Measurements from ENCODE around the gene TPRKB. TPM values are rescaled to one million over a fixed set of nuclear protein-coding genes. Genes with fewer than 3 reads are reported as not detected.
"Not testable (repeated sequence)": the region's sequence is repeated elsewhere in the genome, so short reads cannot be mapped to it uniquely, and the experiment has no call there.

Gene TPRKB
- polyA plus RNA-seq, 1 donor: 58.4 TPM

- 94% methylated on average over 5 of the region's 11 CpGs for WGBS (ENCODE audit: insufficient coverage, low lambda C conversion rate)
- peaks cover 23% of the 10 kb centered on the region for H3K36me3 ChIP-seq (ENCODE audit: control insufficient read depth, insufficient read depth, low read length)
- H3K27me3 ChIP-seq (ENCODE audit: control insufficient read depth, insufficient read depth, low read length): no peaks in the 10 kb centered on the region
- H3K4me1 ChIP-seq (ENCODE audit: control insufficient read depth, insufficient read depth, low read length): no peaks in the 10 kb centered on the region
- DNase-seq: no peak
- no peak overlapping the region for H3K27ac ChIP-seq (ENCODE audit: low read length)
- no peaks in the 10 kb centered on the region for H3K9me3 ChIP-seq (ENCODE audit: control insufficient read depth, low read depth, low read length)
- no peak overlapping the region for H3K4me3 ChIP-seq (ENCODE audit: low read length)
Observed at GRCh38 chr2:73746015-73746876, 9.1 kb upstream of the TPRKB start.

- DNase-seq: no peak
- WGBS (ENCODE audit: insufficient coverage, low lambda C conversion rate): 80% methylated on average over 1 of the region's 2 CpGs
Observed at GRCh38 chr2:73740767-73741166, 3.6 kb upstream of the TPRKB start.

GRCh38 chr2:73739101-73739500, 2.0 kb upstream of the TPRKB start:
- H3K27me3 ChIP-seq (ENCODE audit: control insufficient read depth, insufficient read depth, low read length): no peaks in the 10 kb centered on the region
- no peaks in the 10 kb centered on the region for H3K4me1 ChIP-seq (ENCODE audit: control insufficient read depth, insufficient read depth, low read length)
- no peak overlapping the region for H3K4me3 ChIP-seq (ENCODE audit: low read length)
- H3K36me3 ChIP-seq (ENCODE audit: control insufficient read depth, insufficient read depth, low read length): peaks cover 12% of the 10 kb centered on the region
- H3K9me3 ChIP-seq (ENCODE audit: control insufficient read depth, low read depth, low read length): no peaks in the 10 kb centered on the region
- whole genome bisulfite sequencing (ENCODE audit: insufficient coverage, low lambda C conversion rate): no CpG with 5 or more reads among the region's 3 CpGs
- H3K27ac ChIP-seq (ENCODE audit: low read length): no peak overlapping the region
- no peak for DNase-seq

More at GRCh38 chr2:73740767-73741166, 3.6 kb upstream of the TPRKB start:
- Histone ChIP-seq H3K27me3 (ENCODE audit: control insufficient read depth, insufficient read depth, low read length) (no peaks in the 10 kb centered on the region), H3K4me1 (ENCODE audit: control insufficient read depth, insufficient read depth, low read length) (no peaks in the 10 kb centered on the region), H3K4me3 (ENCODE audit: low read length) (no peak overlapping the region), H3K36me3 (ENCODE audit: control insufficient read depth, insufficient read depth, low read length) (peaks cover 7% of the 10 kb centered on the region), H3K27ac (ENCODE audit: low read length) (no peak overlapping the region), H3K9me3 (ENCODE audit: control insufficient read depth, low read depth, low read length) (no peaks in the 10 kb centered on the region)

GRCh38 chr2:73736378-73736777, 767 bp downstream of the TPRKB start:
- 17% methylated on average over 2 of the region's 8 CpGs for WGBS (ENCODE audit: insufficient coverage, low lambda C conversion rate)
- H3K27ac ChIP-seq (ENCODE audit: low read length): peak overlapping the region; percentile 56
- no peaks in the 10 kb centered on the region for H3K27me3 ChIP-seq (ENCODE audit: control insufficient read depth, insufficient read depth, low read length)
- H3K4me1 ChIP-seq (ENCODE audit: control insufficient read depth, insufficient read depth, low read length): no peaks in the 10 kb centered on the region
- H3K9me3 ChIP-seq (ENCODE audit: control insufficient read depth, low read depth, low read length): no peaks in the 10 kb centered on the region
- H3K36me3 ChIP-seq (ENCODE audit: control insufficient read depth, insufficient read depth, low read length): peaks cover 22% of the 10 kb centered on the region
- peak overlapping the region; percentile 79 for H3K4me3 ChIP-seq (ENCODE audit: low read length)
- no peak for DNase-seq

- no peaks in the 10 kb centered on the region for H3K4me1 ChIP-seq (ENCODE audit: control insufficient read depth, insufficient read depth, low read length)
- H3K27ac ChIP-seq (ENCODE audit: low read length): no peak overlapping the region
- H3K27me3 ChIP-seq (ENCODE audit: control insufficient read depth, insufficient read depth, low read length): no peaks in the 10 kb centered on the region
- peaks cover 42% of the 10 kb centered on the region for H3K36me3 ChIP-seq (ENCODE audit: control insufficient read depth, insufficient read depth, low read length)
- no peak for DNase-seq
- no peaks in the 10 kb centered on the region for H3K9me3 ChIP-seq (ENCODE audit: control insufficient read depth, low read depth, low read length)
- H3K4me3 ChIP-seq (ENCODE audit: low read length): no peak overlapping the region
- WGBS (ENCODE audit: insufficient coverage, low lambda C conversion rate): no CpG with 5 or more reads among the region's 4 CpGs
Observed at GRCh38 chr2:73730810-73731209, 6.3 kb downstream of the TPRKB start.

GRCh38 chr2:73728711-73729110, 8.4 kb downstream of the TPRKB start:
- H3K27me3 ChIP-seq (ENCODE audit: control insufficient read depth, insufficient read depth, low read length): no peaks in the 10 kb centered on the region
- H3K9me3 ChIP-seq (ENCODE audit: control insufficient read depth, low read depth, low read length): no peaks in the 10 kb centered on the region
- DNase-seq: no peak
- WGBS (ENCODE audit: insufficient coverage, low lambda C conversion rate): 100% methylated on average over 1 of the region's 4 CpGs
- H3K27ac ChIP-seq (ENCODE audit: low read length): no peak overlapping the region
- H3K4me1 ChIP-seq (ENCODE audit: control insufficient read depth, insufficient read depth, low read length): no peaks in the 10 kb centered on the region
- H3K4me3 ChIP-seq (ENCODE audit: low read length): no peak overlapping the region
- peaks cover 36% of the 10 kb centered on the region for H3K36me3 ChIP-seq (ENCODE audit: control insufficient read depth, insufficient read depth, low read length)

GRCh38 chr2:73728043-73728442, 9.1 kb downstream of the TPRKB start:
- Histone ChIP-seq H3K4me1 (ENCODE audit: control insufficient read depth, insufficient read depth, low read length) (no peaks in the 10 kb centered on the region), H3K27ac (ENCODE audit: low read length) (no peak overlapping the region), H3K36me3 (ENCODE audit: control insufficient read depth, insufficient read depth, low read length) (peaks cover 32% of the 10 kb centered on the region), H3K27me3 (ENCODE audit: control insufficient read depth, insufficient read depth, low read length) (no peaks in the 10 kb centered on the region), H3K4me3 (ENCODE audit: low read length) (no peak overlapping the region), H3K9me3 (ENCODE audit: control insufficient read depth, low read depth, low read length) (no peaks in the 10 kb centered on the region)
- no peak for DNase-seq
- WGBS (ENCODE audit: insufficient coverage, low lambda C conversion rate): no CpG with 5 or more reads among the region's 3 CpGs

- WGBS (ENCODE audit: insufficient coverage, low lambda C conversion rate): no CpG with 5 or more reads among the region's 1 CpG
- not testable (repeated sequence) for H3K4me1 ChIP-seq (ENCODE audit: control insufficient read depth, insufficient read depth, low read length); H3K27me3 ChIP-seq (ENCODE audit: control insufficient read depth, insufficient read depth, low read length); H3K27ac ChIP-seq (ENCODE audit: low read length); H3K4me3 ChIP-seq (ENCODE audit: low read length); H3K9me3 ChIP-seq (ENCODE audit: control insufficient read depth, low read depth, low read length); DNase-seq
- peaks cover 22% of the 10 kb centered on the region for H3K36me3 ChIP-seq (ENCODE audit: control insufficient read depth, insufficient read depth, low read length)
Observed at GRCh38 chr2:73726657-73727056, 10.5 kb downstream of the TPRKB start.

- H3K27me3 ChIP-seq (ENCODE audit: control insufficient read depth, insufficient read depth, low read length): no peaks in the 10 kb centered on the region
- H3K27ac ChIP-seq (ENCODE audit: low read length): no peak overlapping the region
- no peak overlapping the region for H3K4me3 ChIP-seq (ENCODE audit: low read length)
- WGBS (ENCODE audit: insufficient coverage, low lambda C conversion rate): 100% methylated on average over 2 of the region's 11 CpGs
- no peaks in the 10 kb centered on the region for H3K36me3 ChIP-seq (ENCODE audit: control insufficient read depth, insufficient read depth, low read length)
- H3K4me1 ChIP-seq (ENCODE audit: control insufficient read depth, insufficient read depth, low read length): no peaks in the 10 kb centered on the region
- no peak for DNase-seq
- no peaks in the 10 kb centered on the region for H3K9me3 ChIP-seq (ENCODE audit: control insufficient read depth, low read depth, low read length)
Observed at GRCh38 chr2:73718851-73719621, 18.1 kb downstream of the TPRKB start.

GRCh38 chr2:73718421-73718820, 18.7 kb downstream of the TPRKB start:
- H3K36me3 ChIP-seq (ENCODE audit: control insufficient read depth, insufficient read depth, low read length): no peaks in the 10 kb centered on the region
- no peak for DNase-seq
- H3K27ac ChIP-seq (ENCODE audit: low read length): no peak overlapping the region
- H3K27me3 ChIP-seq (ENCODE audit: control insufficient read depth, insufficient read depth, low read length): no peaks in the 10 kb centered on the region
- H3K9me3 ChIP-seq (ENCODE audit: control insufficient read depth, low read depth, low read length): no peaks in the 10 kb centered on the region
- no peak overlapping the region for H3K4me3 ChIP-seq (ENCODE audit: low read length)
- no CpG with 5 or more reads among the region's 6 CpGs for WGBS (ENCODE audit: insufficient coverage, low lambda C conversion rate)
- no peaks in the 10 kb centered on the region for H3K4me1 ChIP-seq (ENCODE audit: control insufficient read depth, insufficient read depth, low read length)

All from large intestine (tissue), 3 donors.